Thyroid gland (tissue), 4 donors: ENCODE results near the gene RADIL. TPM values are rescaled to one million over a fixed set of nuclear protein-coding genes. Genes with fewer than 3 reads are reported as not detected.
A peak's percentile ranks its signal among the peaks of the same experiment; 100 is the strongest.

Experiments used
- DNase-seq, 2 donors: peaks; one replicate each; pipeline ENCODE4 v3.0.0-alpha.2; 2019
- H3K27ac ChIP-seq, 3 donors: fragments of 200-600 bp; sonication (generic); 1 replicate in 2 of 3; 2 replicates in 1 of 3; pipeline ENCODE4 v1.5.1; 2016 to 2019; ENCODE audit warnings: mild to moderate bottlenecking in 1 of 3, moderate library complexity in 1 of 3
- H3K27me3 ChIP-seq: fragments of 200-600 bp; sonication (generic); one replicate; pipeline ENCODE4 v1.5.1; 2019
- H3K36me3 ChIP-seq, 2 donors: fragments of 200-600 bp; sonication (generic); one replicate each; pipeline ENCODE4 v1.5.1; 2016 to 2019
- H3K4me1 ChIP-seq, 2 donors: fragments of 200-600 bp; sonication (generic); one replicate each; pipeline ENCODE4 v1.5.1; 2017 to 2019
- H3K4me3 ChIP-seq, 3 donors: fragments of 200-600 bp; sonication (generic); replicated peaks in 1 of 3; 1 replicate in 2 of 3; 2 replicates in 1 of 3; pipeline ENCODE4 v1.5.1; 2016; ENCODE audit warnings: mild to moderate bottlenecking in 1 of 3
- H3K9me3 ChIP-seq: fragments of 200-600 bp; sonication (generic); one replicate; pipeline ENCODE4 v1.5.1; 2017
- CTCF ChIP-seq, 6 experiments: fragments of 200-600 bp in 3 of 6; fragments of 450-650 bp in 3 of 6; sonication (generic) in 3 of 6; IDR thresholded peaks; one replicate each; pipeline ENCODE4 v1.5.1; 2016 to 2019; ENCODE audit warnings: antibody characterized with exemption in 6 of 6, mild to moderate bottlenecking in 2 of 6, inconsistent platforms in 1 of 6, moderate library complexity in 1 of 6
- POLR2A ChIP-seq, 2 donors: fragments of 450-650 bp; IDR thresholded peaks; one replicate each; pipeline ENCODE4 v1.6.1; 2017; ENCODE audit warnings: antibody characterized with exemption in 2 of 2, mild to moderate bottlenecking in 2 of 2, moderate library complexity in 1 of 2
- WGBS, 2 donors: methylation state at CpG; one replicate each; pipeline ENCODE4 v1.1.5; 2017; 5-methylcytosine and 5-hydroxymethylcytosine counted together
- intact Hi-C: fragments of 100-400 bp; cut with DNase I; formaldehyde crosslinking; loops from one replicate; pipeline ENCODE4 v1.15.1; 2023
- total RNA-seq, 4 donors: library from RNA; depleted of rRNA; stranded (reverse); fragments of >200 nt; gene quantifications; one replicate each; pipeline ENCODE4 v1.2.3, GENCODE V29; 2016

RADIL gene
- total RNA-seq, 4 donors from 2014 or later, result 4.9 to 11.1 (median 7.1) TPM

GRCh38 chr7:4883033-4883371, 514 bp downstream of the RADIL start:
- peak overlapping the region; percentile 6 to 65 (median 56) for H3K27ac ChIP-seq
- no peak for TF ChIP-seq POLR2A (IDR thresholded peaks at IDR 0.05)
- no peak for TF ChIP-seq CTCF (IDR thresholded peaks at IDR 0.05)
- DNase-seq, result no peak
- H3K36me3 ChIP-seq, result no peaks in the 10 kb centered on the region
- 0 to 2% methylated on average over 2 to 7 of the region's 36 CpGs for WGBS, 2 donors
- no peaks in the 10 kb centered on the region for H3K27me3 ChIP-seq
- H3K4me3 ChIP-seq, result peak overlapping the region in 1 of 3 donors; percentile 57
- no peaks in the 10 kb centered on the region for H3K9me3 ChIP-seq
- peaks cover 23 to 34% of the 10 kb centered on the region in 2 donors for H3K4me1 ChIP-seq
- intact Hi-C loops, result no loop called here

GRCh38 chr7:4882169-4883032, 1.1 kb downstream of the RADIL start:
- intact Hi-C loops, result no loop called here
- Histone ChIP-seq H3K4me3 (peak overlapping the region in 1 of 3 donors; percentile 57), H3K9me3 (no peaks in the 10 kb centered on the region), H3K27me3 (no peaks in the 10 kb centered on the region), H3K4me1 (peaks cover 23 to 34% of the 10 kb centered on the region in 2 donors), H3K27ac (peak overlapping the region; percentile 56 to 65 (median 64)), H3K36me3 (no peaks in the 10 kb centered on the region)
- 22% methylated on average over 26 to 35 of the region's 35 CpGs for WGBS, 2 donors
- peak; percentile 64 to 71 for DNase-seq
- TF ChIP-seq CTCF (IDR thresholded peaks at IDR 0.05), result no peak
- TF ChIP-seq POLR2A (IDR thresholded peaks at IDR 0.05), result peak in 1 of 2 donors; percentile 38

GRCh38 chr7:4880218-4880617, 3.3 kb downstream of the RADIL start:
- no peak for TF ChIP-seq CTCF (IDR thresholded peaks at IDR 0.05)
- TF ChIP-seq POLR2A (IDR thresholded peaks at IDR 0.05), result no peak
- peak overlapping the region; percentile 39 to 51 (median 40) for H3K27ac ChIP-seq
- DNase-seq, result peak; percentile 88 to 91
- no peak overlapping the region for H3K4me3 ChIP-seq
- H3K9me3 ChIP-seq, result no peaks in the 10 kb centered on the region
- no peaks in the 10 kb centered on the region for H3K27me3 ChIP-seq
- no peaks in the 10 kb centered on the region for H3K36me3 ChIP-seq
- peaks cover 23 to 34% of the 10 kb centered on the region in 2 donors for H3K4me1 ChIP-seq
- 14 to 28% methylated on average over 10 of the region's 10 CpGs for WGBS, 2 donors
- intact Hi-C loops, result no loop called here

GRCh38 chr7:4879396-4880081, 4.0 kb downstream of the RADIL start:
- Histone ChIP-seq H3K27me3 (no peaks in the 10 kb centered on the region), H3K27ac (peak overlapping the region; percentile 39 to 51 (median 40)), H3K4me3 (no peak overlapping the region), H3K4me1 (peaks cover 23 to 34% of the 10 kb centered on the region in 2 donors), H3K9me3 (no peaks in the 10 kb centered on the region), H3K36me3 (no peaks in the 10 kb centered on the region)
- TF ChIP-seq CTCF (IDR thresholded peaks at IDR 0.05), result no peak
- no peak for TF ChIP-seq POLR2A (IDR thresholded peaks at IDR 0.05)
- intact Hi-C loops, result no loop called here
- peak; percentile 30 to 31 for DNase-seq
- WGBS, 2 donors, result 78 to 83% methylated on average over 27 of the region's 27 CpGs
